Gastroesophageal sphincter (tissue), 3 donors: ENCODE measurements around the gene CSGALNACT2.

ENCODE experiments used
- EP300 ChIP-seq: sonication (generic); formaldehyde crosslinking; IDR thresholded peaks from one replicate; pipeline ENCODE4 v1.6.1; 2017; ENCODE audit warnings: antibody characterized with exemption, mild to moderate bottlenecking
- POLR2A ChIP-seq, 2 donors: fragments of 450-650 bp; IDR thresholded peaks; one replicate each; pipeline ENCODE4 v1.6.1; 2017; ENCODE audit warnings: antibody characterized with exemption in 2 of 2, mild to moderate bottlenecking in 2 of 2, moderate library complexity in 1 of 2
- POLR2AphosphoS5 ChIP-seq: sonication (generic); formaldehyde crosslinking; IDR thresholded peaks from one replicate; pipeline ENCODE4 v1.6.1; 2017; ENCODE audit warnings: antibody characterized with exemption
- TF ChIP-seq, protein P1 (sequence below), 4 experiments: fragments of 200-600 bp in 2 of 4; fragments of 450-650 bp in 2 of 4; sonication (generic) in 1 of 4; IDR thresholded peaks; one replicate each; pipeline ENCODE4 v1.5.1; 2017 to 2019; ENCODE audit warnings: antibody characterized with exemption in 4 of 4, mild to moderate bottlenecking in 2 of 4, moderate library complexity in 2 of 4

DNA sequence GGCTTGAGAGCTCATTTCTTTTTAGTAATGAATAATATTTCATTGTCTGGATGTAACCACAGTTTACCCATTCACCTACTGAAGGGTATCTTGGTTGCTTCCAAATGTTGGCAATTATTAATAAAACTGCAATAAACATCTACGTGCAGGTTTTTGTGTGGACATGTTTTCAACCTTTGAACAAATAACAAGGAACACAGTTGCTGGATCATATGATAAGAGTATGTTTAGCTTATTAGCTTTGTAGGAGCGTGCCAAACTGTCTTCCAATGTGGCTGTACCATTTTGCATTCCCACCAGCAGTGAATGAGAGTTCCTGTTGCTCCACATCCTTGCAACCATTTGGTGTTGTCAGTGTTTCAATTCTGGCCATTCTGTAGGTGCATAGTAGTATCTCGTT is 49.0 kb downstream of the CSGALNACT2 start:
- no peak for TF ChIP-seq POLR2AphosphoS5
- no peak for TF ChIP-seq POLR2A (IDR thresholded peaks at IDR 0.05)
- TF ChIP-seq, protein P1, sequence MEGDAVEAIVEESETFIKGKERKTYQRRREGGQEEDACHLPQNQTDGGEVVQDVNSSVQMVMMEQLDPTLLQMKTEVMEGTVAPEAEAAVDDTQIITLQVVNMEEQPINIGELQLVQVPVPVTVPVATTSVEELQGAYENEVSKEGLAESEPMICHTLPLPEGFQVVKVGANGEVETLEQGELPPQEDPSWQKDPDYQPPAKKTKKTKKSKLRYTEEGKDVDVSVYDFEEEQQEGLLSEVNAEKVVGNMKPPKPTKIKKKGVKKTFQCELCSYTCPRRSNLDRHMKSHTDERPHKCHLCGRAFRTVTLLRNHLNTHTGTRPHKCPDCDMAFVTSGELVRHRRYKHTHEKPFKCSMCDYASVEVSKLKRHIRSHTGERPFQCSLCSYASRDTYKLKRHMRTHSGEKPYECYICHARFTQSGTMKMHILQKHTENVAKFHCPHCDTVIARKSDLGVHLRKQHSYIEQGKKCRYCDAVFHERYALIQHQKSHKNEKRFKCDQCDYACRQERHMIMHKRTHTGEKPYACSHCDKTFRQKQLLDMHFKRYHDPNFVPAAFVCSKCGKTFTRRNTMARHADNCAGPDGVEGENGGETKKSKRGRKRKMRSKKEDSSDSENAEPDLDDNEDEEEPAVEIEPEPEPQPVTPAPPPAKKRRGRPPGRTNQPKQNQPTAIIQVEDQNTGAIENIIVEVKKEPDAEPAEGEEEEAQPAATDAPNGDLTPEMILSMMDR (IDR thresholded peaks at IDR 0.05) = no peak
- no peak for TF ChIP-seq EP300
